Osteocyte (in vitro differentiated cells): Measurements from ENCODE around the gene EVX1. TPM values are rescaled to one million over a fixed set of nuclear protein-coding genes. Genes with fewer than 3 reads are reported as not detected.

Source experiments
- DNase-seq: peaks from one replicate; pipeline ENCODE4 v3.0.0; 2021; ENCODE audit warnings: mixed read lengths; ENCODE audit not compliant: unreplicated experiment; ENCODE audit errors: extremely low spot score
- H3K27ac Mint-ChIP-seq: one replicate; pipeline ENCODE4 v1.8.0; 2021; ENCODE audit warnings: mild to moderate bottlenecking, mixed read lengths; ENCODE audit not compliant: unreplicated experiment
- H3K27me3 Mint-ChIP-seq: one replicate; pipeline ENCODE4 v1.8.0; 2021; ENCODE audit warnings: mixed read lengths; ENCODE audit not compliant: unreplicated experiment
- H3K36me3 Mint-ChIP-seq: one replicate; pipeline ENCODE4 v1.8.0; 2021; ENCODE audit warnings: mixed read lengths; ENCODE audit not compliant: unreplicated experiment
- H3K4me1 Mint-ChIP-seq: one replicate; pipeline ENCODE4 v1.8.0; 2021; ENCODE audit warnings: mixed read lengths; ENCODE audit not compliant: unreplicated experiment
- H3K4me3 Mint-ChIP-seq: one replicate; pipeline ENCODE4 v1.8.0; 2021; ENCODE audit warnings: mild to moderate bottlenecking, moderate library complexity, mixed read lengths; ENCODE audit not compliant: unreplicated experiment
- H3K9me3 Mint-ChIP-seq: one replicate; pipeline ENCODE4 v1.8.0; 2021; ENCODE audit warnings: mixed read lengths; ENCODE audit not compliant: unreplicated experiment
- CTCF ChIP-seq: fragments of 200-600 bp; sonication (generic); IDR thresholded peaks from 2 replicates; pipeline ENCODE4 v1.5.0; 2021; ENCODE audit warnings: antibody characterized with exemption, mild to moderate bottlenecking, moderate library complexity
- total RNA-seq: library from RNA; stranded (reverse); gene quantifications from 2 replicates; pipeline ENCODE4 v1.2.1, GENCODE V29; 2021

EVX1 gene
- total RNA-seq, 1 donor from 2014 or later = not detected

- Mint-ChIP-seq H3K9me3 (no peaks in the 10 kb centered on the region), H3K36me3 (peaks cover 7% of the 10 kb centered on the region), H3K27ac (no peak overlapping the region), H3K4me1 (peaks cover 46% of the 10 kb centered on the region), H3K27me3 (peaks cover 89% of the 10 kb centered on the region), H3K4me3 (no peak overlapping the region)
- TF ChIP-seq CTCF = no peak
- DNase-seq = no peak
Measured at GRCh38 chr7:27202862-27203134, 39.8 kb upstream of the EVX1 start.

- no peak for DNase-seq
- no peak for TF ChIP-seq CTCF
- peaks cover 89% of the 10 kb centered on the region for H3K27me3 Mint-ChIP-seq
- H3K4me3 Mint-ChIP-seq = no peak overlapping the region
- peaks cover 41% of the 10 kb centered on the region for H3K4me1 Mint-ChIP-seq
- no peaks in the 10 kb centered on the region for H3K9me3 Mint-ChIP-seq
- H3K36me3 Mint-ChIP-seq = peaks cover 7% of the 10 kb centered on the region
- H3K27ac Mint-ChIP-seq = no peak overlapping the region
Measured at GRCh38 chr7:27203365-27203953, 39.1 kb upstream of the EVX1 start.

- TF ChIP-seq CTCF = no peak
- Mint-ChIP-seq H3K27ac (no peak overlapping the region), H3K4me3 (peak overlapping the region; percentile 3), H3K27me3 (peaks cover 90% of the 10 kb centered on the region), H3K36me3 (peaks cover 7% of the 10 kb centered on the region), H3K4me1 (peaks cover 38% of the 10 kb centered on the region), H3K9me3 (no peaks in the 10 kb centered on the region)
- no peak for DNase-seq
Measured at GRCh38 chr7:27203964-27204594, 38.5 kb upstream of the EVX1 start.

- H3K9me3 Mint-ChIP-seq = no peaks in the 10 kb centered on the region
- peaks cover 7% of the 10 kb centered on the region for H3K36me3 Mint-ChIP-seq
- TF ChIP-seq CTCF = no peak
- H3K4me3 Mint-ChIP-seq = peak overlapping the region; percentile 73
- H3K27me3 Mint-ChIP-seq = peaks cover 94% of the 10 kb centered on the region
- no peak overlapping the region for H3K27ac Mint-ChIP-seq
- peaks cover 36% of the 10 kb centered on the region for H3K4me1 Mint-ChIP-seq
- DNase-seq = no peak
Measured at GRCh38 chr7:27204851-27205322, 37.7 kb upstream of the EVX1 start.

- no peak for TF ChIP-seq CTCF
- no peak for DNase-seq
- peaks cover 32% of the 10 kb centered on the region for H3K4me1 Mint-ChIP-seq
- peaks cover 7% of the 10 kb centered on the region for H3K36me3 Mint-ChIP-seq
- no peak overlapping the region for H3K27ac Mint-ChIP-seq
- no peaks in the 10 kb centered on the region for H3K9me3 Mint-ChIP-seq
- H3K27me3 Mint-ChIP-seq = peaks cover 97% of the 10 kb centered on the region
- peak overlapping the region; percentile 73 for H3K4me3 Mint-ChIP-seq
Measured at GRCh38 chr7:27205325-27206280, 37.0 kb upstream of the EVX1 start.
